ENCODE data around the gene KRTAP9-6. TPM values are rescaled to one million over a fixed set of nuclear protein-coding genes. Genes with fewer than 3 reads are reported as not detected.

Gene KRTAP9-6
- total RNA-seq, 4 donors from 2014 or later = not detected

DNA sequence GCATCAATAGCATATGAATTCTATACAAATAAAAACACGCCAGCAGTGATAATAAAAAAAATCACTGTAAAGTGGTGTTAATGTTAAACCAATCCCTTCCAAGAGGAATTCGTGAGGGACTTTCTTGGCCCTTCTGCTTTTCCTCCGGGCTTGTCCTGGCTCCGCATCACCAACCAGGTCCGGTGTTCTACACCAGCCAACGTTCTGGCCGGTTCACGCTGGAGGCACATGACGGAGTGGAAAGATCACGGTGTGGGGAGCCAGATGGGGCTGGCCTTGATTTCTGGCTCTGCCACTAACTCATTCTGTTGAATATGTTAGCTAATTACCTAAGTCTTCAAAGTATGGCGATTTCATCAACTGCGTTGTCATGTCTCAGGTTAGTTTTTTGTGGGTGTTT lies 38.9 kb downstream of the KRTAP9-6 start:
- H3K4me3 ChIP-seq = no peak overlapping the region
- H3K27me3 ChIP-seq = no peaks in the 10 kb centered on the region
- H3K36me3 ChIP-seq = no peaks in the 10 kb centered on the region
- 81 to 85% methylated on average over 12 of the region's 12 CpGs for WGBS, 2 donors
- TF ChIP-seq POLR2A (IDR thresholded peaks at IDR 0.05) (no peak), EP300 (IDR thresholded peaks at IDR 0.05) (no peak)
- TF ChIP-seq, protein P1, sequence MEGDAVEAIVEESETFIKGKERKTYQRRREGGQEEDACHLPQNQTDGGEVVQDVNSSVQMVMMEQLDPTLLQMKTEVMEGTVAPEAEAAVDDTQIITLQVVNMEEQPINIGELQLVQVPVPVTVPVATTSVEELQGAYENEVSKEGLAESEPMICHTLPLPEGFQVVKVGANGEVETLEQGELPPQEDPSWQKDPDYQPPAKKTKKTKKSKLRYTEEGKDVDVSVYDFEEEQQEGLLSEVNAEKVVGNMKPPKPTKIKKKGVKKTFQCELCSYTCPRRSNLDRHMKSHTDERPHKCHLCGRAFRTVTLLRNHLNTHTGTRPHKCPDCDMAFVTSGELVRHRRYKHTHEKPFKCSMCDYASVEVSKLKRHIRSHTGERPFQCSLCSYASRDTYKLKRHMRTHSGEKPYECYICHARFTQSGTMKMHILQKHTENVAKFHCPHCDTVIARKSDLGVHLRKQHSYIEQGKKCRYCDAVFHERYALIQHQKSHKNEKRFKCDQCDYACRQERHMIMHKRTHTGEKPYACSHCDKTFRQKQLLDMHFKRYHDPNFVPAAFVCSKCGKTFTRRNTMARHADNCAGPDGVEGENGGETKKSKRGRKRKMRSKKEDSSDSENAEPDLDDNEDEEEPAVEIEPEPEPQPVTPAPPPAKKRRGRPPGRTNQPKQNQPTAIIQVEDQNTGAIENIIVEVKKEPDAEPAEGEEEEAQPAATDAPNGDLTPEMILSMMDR (IDR thresholded peaks at IDR 0.05) = no peak
- H3K9me3 ChIP-seq = peaks cover 0 to 6% (median 0%) of the 10 kb centered on the region in 4 donors
- DNase-seq (ENCODE audit: low spot score in 2 of 2) = no peak
- no peak overlapping the region for H3K27ac ChIP-seq
- H3K4me1 ChIP-seq = peaks cover 0 to 4% (median 0%) of the 10 kb centered on the region in 4 donors

DNA sequence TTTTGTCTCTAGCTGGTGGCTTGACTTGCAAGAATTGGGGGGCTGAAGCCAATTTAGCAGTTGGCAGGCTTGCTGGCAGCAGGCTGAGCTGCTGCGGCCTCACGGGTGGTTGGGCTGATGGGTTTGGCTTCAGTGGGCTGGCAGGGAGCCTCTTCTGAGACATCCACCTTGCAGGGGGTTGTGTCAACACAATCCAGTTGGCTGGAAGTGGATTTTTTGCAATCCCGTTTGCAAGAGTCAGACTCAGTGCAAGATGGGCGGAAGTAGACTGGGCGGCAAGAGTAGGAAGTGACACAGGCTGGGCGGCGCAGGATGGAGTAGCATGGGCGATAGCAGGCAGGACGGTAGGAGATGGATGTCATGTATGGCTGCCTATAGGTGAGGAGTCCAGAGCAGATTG lies 42.5 kb downstream of the KRTAP9-6 start:
- no peak for DNase-seq (ENCODE audit: low spot score in 2 of 2)
- Histone ChIP-seq H3K4me3 (no peak overlapping the region), H3K4me1 (peaks cover 0 to 7% (median 0%) of the 10 kb centered on the region in 4 donors), H3K9me3 (no peaks in the 10 kb centered on the region), H3K27me3 (no peaks in the 10 kb centered on the region), H3K27ac (no peak overlapping the region), H3K36me3 (no peaks in the 10 kb centered on the region)
- TF ChIP-seq POLR2A (IDR thresholded peaks at IDR 0.05) (no peak), EP300 (IDR thresholded peaks at IDR 0.05) (no peak)
- TF ChIP-seq, protein P1 (IDR thresholded peaks at IDR 0.05) = no peak
- WGBS, 2 donors = 73 to 82% methylated on average over 9 of the region's 9 CpGs

DNA sequence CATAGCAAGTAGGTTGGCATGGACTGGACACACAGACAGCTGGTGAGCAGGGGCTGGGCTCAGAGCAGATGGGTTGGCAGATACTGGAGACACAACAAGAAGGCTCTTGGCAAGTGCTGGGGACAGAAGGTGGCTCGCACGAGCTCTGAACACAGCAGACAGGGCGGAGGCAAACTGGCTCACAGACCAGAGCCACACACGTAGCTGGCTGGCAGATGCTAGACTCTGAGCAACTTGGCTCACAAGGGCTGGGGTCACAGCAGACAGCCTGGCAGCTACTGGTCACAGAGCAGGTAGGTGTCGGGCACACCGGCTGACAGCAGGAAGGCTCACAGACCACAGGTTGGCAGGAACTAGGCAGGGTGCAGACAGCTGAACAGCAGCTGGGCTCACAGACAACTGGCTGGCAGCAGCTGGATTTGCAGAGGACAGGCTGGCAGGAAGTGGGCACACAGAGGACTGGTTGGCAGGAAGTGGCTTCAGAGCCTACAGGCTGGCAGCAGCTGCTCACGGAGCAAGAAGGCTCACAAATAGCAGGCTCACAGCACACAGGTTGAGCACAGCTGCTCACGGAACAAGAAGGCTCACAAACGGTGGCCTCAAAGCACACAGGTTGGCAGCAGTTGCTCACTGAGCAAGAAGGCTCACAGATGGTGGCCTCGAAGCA lies 43.2 kb downstream of the KRTAP9-6 start:
- H3K4me1 ChIP-seq = peaks cover 0 to 7% (median 0%) of the 10 kb centered on the region in 4 donors
- no peak for DNase-seq (ENCODE audit: low spot score in 2 of 2)
- H3K4me3 ChIP-seq = no peak overlapping the region
- peak overlapping the region in 1 of 4 donors; percentile 53 for H3K27ac ChIP-seq
- no peaks in the 10 kb centered on the region for H3K27me3 ChIP-seq
- no peaks in the 10 kb centered on the region for H3K9me3 ChIP-seq
- H3K36me3 ChIP-seq = no peaks in the 10 kb centered on the region
- no peak for TF ChIP-seq EP300 (IDR thresholded peaks at IDR 0.05)
- TF ChIP-seq, protein P1 (IDR thresholded peaks at IDR 0.05) = no peak
- TF ChIP-seq POLR2A (IDR thresholded peaks at IDR 0.05) = no peak
- 72% methylated on average over 10 of the region's 10 CpGs for WGBS, 2 donors

DNA sequence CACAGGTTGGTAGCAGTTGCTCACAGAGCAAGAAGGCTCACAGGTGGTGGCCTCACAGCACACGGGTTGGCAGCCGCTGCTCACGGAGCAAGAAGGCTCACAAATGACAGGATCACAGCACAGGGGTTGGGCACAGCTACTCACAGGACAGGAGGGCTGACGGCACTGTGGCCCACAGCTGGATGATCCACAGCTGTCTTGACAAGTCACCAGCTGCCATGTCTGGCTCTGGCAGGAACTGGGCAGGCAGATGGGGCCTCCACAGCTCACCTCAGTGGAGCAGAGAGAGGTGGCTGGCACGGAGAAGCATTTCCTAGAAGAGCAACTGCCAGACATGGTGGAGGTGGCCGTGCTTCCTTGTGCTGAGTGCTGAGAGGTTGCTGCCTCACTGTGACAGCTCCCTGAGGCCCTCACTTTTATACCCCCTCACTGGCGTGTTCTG lies 43.8 kb downstream of the KRTAP9-6 start, which contains the start of gene KRTAP16-1:
TSS of gene KRTAP16-1 (minus strand) at position 392 of the 442 bp plus-strand sequence. CDS start at position 336, 56 bp downstream.
- no peaks in the 10 kb centered on the region for H3K36me3 ChIP-seq
- no peak for TF ChIP-seq POLR2A (IDR thresholded peaks at IDR 0.05)
- TF ChIP-seq EP300 (IDR thresholded peaks at IDR 0.05) = no peak
- TF ChIP-seq, protein P1 (IDR thresholded peaks at IDR 0.05) = no peak
- DNase-seq (ENCODE audit: low spot score in 2 of 2) = no peak
- 73 to 77% methylated on average over 7 of the region's 7 CpGs for WGBS, 2 donors
- H3K27me3 ChIP-seq = no peaks in the 10 kb centered on the region
- no peaks in the 10 kb centered on the region for H3K9me3 ChIP-seq
- H3K4me1 ChIP-seq = peaks cover 0 to 7% (median 0%) of the 10 kb centered on the region in 4 donors
- peak within 1 kb of the TSS in 1 of 4 donors; percentile 53 for H3K27ac ChIP-seq
- no peak within 1 kb of the TSS for H3K4me3 ChIP-seq

DNA sequence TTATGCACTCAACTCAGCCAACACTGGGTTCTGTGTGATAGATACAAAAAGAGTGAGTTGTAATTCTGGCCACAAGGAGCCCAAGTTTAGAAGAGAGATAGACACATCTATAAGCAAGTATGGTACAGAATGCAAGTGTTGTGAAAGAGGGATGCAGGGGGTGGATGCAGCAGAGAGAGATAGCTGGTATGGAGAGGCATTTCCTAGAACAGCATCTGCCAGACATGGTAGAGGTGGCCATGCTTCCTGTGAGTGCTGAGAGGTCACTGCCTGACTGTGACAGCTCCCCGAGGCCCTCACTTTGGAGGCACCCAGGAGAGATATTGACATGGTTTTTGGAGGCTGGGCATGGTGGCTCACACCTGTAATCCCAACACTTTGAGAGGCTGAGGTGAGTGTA lies 45.9 kb downstream of the KRTAP9-6 start:
- Histone ChIP-seq H3K4me3 (no peak overlapping the region), H3K36me3 (no peaks in the 10 kb centered on the region), H3K27me3 (no peaks in the 10 kb centered on the region), H3K9me3 (no peaks in the 10 kb centered on the region), H3K27ac (no peak overlapping the region), H3K4me1 (peaks cover 0 to 7% (median 0%) of the 10 kb centered on the region in 4 donors)
- 53 to 78% methylated on average over 1 of the region's 1 CpG for WGBS, 2 donors
- no peak for TF ChIP-seq EP300 (IDR thresholded peaks at IDR 0.05)
- TF ChIP-seq, protein P1 (IDR thresholded peaks at IDR 0.05) = no peak
- TF ChIP-seq POLR2A (IDR thresholded peaks at IDR 0.05) = no peak
- no peak for DNase-seq (ENCODE audit: low spot score in 2 of 2)
